Astrocyte (in vitro differentiated cells and primary cell): Measurements from ENCODE around the gene PLXDC1. TPM values are rescaled to one million over a fixed set of nuclear protein-coding genes. Genes with fewer than 3 reads are reported as not detected.

Source experiments
- DNase-seq: peaks from one replicate; pipeline ENCODE4 v3.0.0-alpha.2; 2010; ENCODE audit warnings: low read depth
- FAIRE-seq: peaks from 2 replicates; lab custom pipeline; 2011; peaks lifted over from hg19 to GRCh38; lab: Jason Lieb, UNC
- H2AFZ ChIP-seq: 2 replicates; pipeline ENCODE4 v1.6.0; 2012; ENCODE audit warnings: low read depth, low read length, inconsistent platforms
- H3K27ac ChIP-seq: 2 replicates; pipeline ENCODE4 v1.5.1; 2011; ENCODE audit warnings: low read depth, low read length, inconsistent platforms
- H3K27me3 ChIP-seq: 2 replicates; pipeline ENCODE4 v1.6.0; 2011; ENCODE audit warnings: low read length, inconsistent platforms; ENCODE audit not compliant: insufficient read depth
- H3K36me3 ChIP-seq: 2 replicates; pipeline ENCODE4 v1.5.1; 2011; ENCODE audit warnings: low read length, inconsistent platforms; ENCODE audit not compliant: insufficient read depth
- H3K4me1 ChIP-seq: 2 replicates; pipeline ENCODE4 v1.5.1; 2011; ENCODE audit warnings: low read length, inconsistent platforms; ENCODE audit not compliant: insufficient read depth
- H3K4me2 ChIP-seq: 2 replicates; pipeline ENCODE4 v1.6.0; 2012; ENCODE audit warnings: low read length, inconsistent platforms
- H3K4me3 ChIP-seq: 2 replicates; pipeline ENCODE4 v1.5.1; 2011; ENCODE audit warnings: low read depth, mild to moderate bottlenecking, low read length, inconsistent platforms; ENCODE audit not compliant: insufficient read depth
- H3K79me2 ChIP-seq: 2 replicates; pipeline ENCODE4 v1.6.0; 2012; ENCODE audit warnings: mild to moderate bottlenecking, low read length, inconsistent platforms; ENCODE audit not compliant: insufficient read depth
- H3K9ac ChIP-seq: 2 replicates; pipeline ENCODE4 v1.6.0; 2012; ENCODE audit warnings: mild to moderate bottlenecking, low read length, inconsistent platforms
- H3K9me3 ChIP-seq: 2 replicates; pipeline ENCODE4 v1.5.1; 2012; ENCODE audit warnings: low read depth, mild to moderate bottlenecking, low read length, inconsistent platforms; ENCODE audit not compliant: insufficient read depth
- H4K20me1 ChIP-seq: 2 replicates; pipeline ENCODE4 v1.6.0; 2012; ENCODE audit warnings: low read length, inconsistent platforms; ENCODE audit not compliant: insufficient read depth
- H3K27ac Mint-ChIP-seq: one replicate; pipeline ENCODE4 v1.8.0; 2021; ENCODE audit warnings: mild to moderate bottlenecking, mixed read lengths; ENCODE audit not compliant: unreplicated experiment
- H3K27me3 Mint-ChIP-seq: one replicate; pipeline ENCODE4 v1.8.0; 2021; ENCODE audit warnings: low read depth, mixed read lengths; ENCODE audit not compliant: unreplicated experiment
- H3K36me3 Mint-ChIP-seq: one replicate; pipeline ENCODE4 v1.8.0; 2021; ENCODE audit warnings: low read depth, mixed read lengths; ENCODE audit not compliant: unreplicated experiment
- H3K4me1 Mint-ChIP-seq: one replicate; pipeline ENCODE4 v1.8.0; 2021; ENCODE audit warnings: low read depth, mixed read lengths; ENCODE audit not compliant: unreplicated experiment
- H3K4me3 Mint-ChIP-seq: one replicate; pipeline ENCODE4 v1.8.0; 2021; ENCODE audit warnings: mild to moderate bottlenecking, moderate library complexity, mixed read lengths; ENCODE audit not compliant: unreplicated experiment
- H3K9me3 Mint-ChIP-seq: one replicate; pipeline ENCODE4 v1.8.0; 2021; ENCODE audit warnings: mild to moderate bottlenecking, mixed read lengths; ENCODE audit not compliant: unreplicated experiment
- CTCF ChIP-seq: IDR thresholded peaks from 2 replicates; pipeline ENCODE4 v1.5.1; 2011; ENCODE audit warnings: low read depth, mild to moderate bottlenecking, inconsistent platforms, low read length, moderate library complexity; ENCODE audit not compliant: insufficient read depth
- EZH2 ChIP-seq: IDR thresholded peaks from 2 replicates; pipeline ENCODE4 v1.6.1; 2012; ENCODE audit warnings: mild to moderate bottlenecking, low read length, inconsistent platforms; ENCODE audit not compliant: insufficient read depth
- total RNA-seq: library from RNA; stranded (reverse); gene quantifications from 2 replicates; pipeline ENCODE4 v1.2.1, GENCODE V29; 2021

Gene PLXDC1
- total RNA-seq, 1 donor from 2014 or later = 8.9 TPM

GRCh38 chr17:39153599-39154051 is 2.2 kb upstream of the PLXDC1 start:
- DNase-seq (peak; percentile 75), FAIRE-seq (no peak)
- H2AFZ ChIP-seq = peak overlapping the region; percentile 84
- Mint-ChIP-seq H3K36me3 (no peaks in the 10 kb centered on the region), H3K9me3 (no peaks in the 10 kb centered on the region), H3K4me3 (peak overlapping the region; percentile 94), H3K27ac (peak overlapping the region; percentile 76), H3K4me1 (peaks cover 14% of the 10 kb centered on the region), H3K27me3 (peaks cover 27% of the 10 kb centered on the region)
- H3K36me3 ChIP-seq = no peaks in the 10 kb centered on the region
- peak overlapping the region; percentile 85 for H3K9ac ChIP-seq
- H3K27ac ChIP-seq = peak overlapping the region; percentile 53
- H4K20me1 ChIP-seq = no peaks in the 10 kb centered on the region
- no peak for TF ChIP-seq EZH2
- no peak for TF ChIP-seq CTCF
- H3K4me3 ChIP-seq = peak overlapping the region; percentile 79
- H3K4me1 ChIP-seq = peaks cover 14% of the 10 kb centered on the region
- peak overlapping the region; percentile 96 for H3K4me2 ChIP-seq
- no peaks in the 10 kb centered on the region for H3K79me2 ChIP-seq
- H3K27me3 ChIP-seq = peaks cover 21% of the 10 kb centered on the region
- no peaks in the 10 kb centered on the region for H3K9me3 ChIP-seq

- Histone ChIP-seq H4K20me1 (no peaks in the 10 kb centered on the region), H3K4me3 (peak overlapping the region; percentile 61), H3K36me3 (no peaks in the 10 kb centered on the region), H3K4me2 (peak overlapping the region; percentile 96), H3K9me3 (no peaks in the 10 kb centered on the region), H3K9ac (peak overlapping the region; percentile 2), H3K27me3 (peaks cover 21% of the 10 kb centered on the region), H3K79me2 (no peaks in the 10 kb centered on the region), H3K4me1 (peaks cover 14% of the 10 kb centered on the region), H3K27ac (no peak overlapping the region), H2AFZ (peak overlapping the region; percentile 29)
- Mint-ChIP-seq H3K27ac (peak overlapping the region; percentile 82), H3K4me1 (peaks cover 14% of the 10 kb centered on the region), H3K27me3 (peaks cover 34% of the 10 kb centered on the region), H3K36me3 (no peaks in the 10 kb centered on the region), H3K4me3 (peak overlapping the region; percentile 94), H3K9me3 (no peaks in the 10 kb centered on the region)
- DNase-seq (no peak), FAIRE-seq (no peak)
- TF ChIP-seq CTCF (no peak), EZH2 (no peak)
Observed at GRCh38 chr17:39151943-39152818, 744 bp upstream of the PLXDC1 start.

- Histone ChIP-seq H2AFZ (no peak overlapping the region), H3K4me2 (peak overlapping the region; percentile 73), H3K4me1 (peaks cover 14% of the 10 kb centered on the region), H3K27ac (no peak overlapping the region), H3K4me3 (no peak overlapping the region), H4K20me1 (no peaks in the 10 kb centered on the region), H3K79me2 (no peaks in the 10 kb centered on the region), H3K9me3 (no peaks in the 10 kb centered on the region), H3K27me3 (peaks cover 21% of the 10 kb centered on the region), H3K9ac (no peak overlapping the region), H3K36me3 (no peaks in the 10 kb centered on the region)
- Mint-ChIP-seq H3K9me3 (no peaks in the 10 kb centered on the region), H3K27ac (no peak overlapping the region), H3K4me3 (peak overlapping the region; percentile 81), H3K27me3 (peaks cover 29% of the 10 kb centered on the region), H3K4me1 (peaks cover 14% of the 10 kb centered on the region), H3K36me3 (no peaks in the 10 kb centered on the region)
- no peak for DNase-seq
- no peak for FAIRE-seq
- TF ChIP-seq EZH2 = no peak
- TF ChIP-seq CTCF = no peak
Observed at GRCh38 chr17:39150795-39151149, 665 bp downstream of the PLXDC1 start.
